ENCODE results near the gene SRPK3.

Gene SRPK3

DNA sequence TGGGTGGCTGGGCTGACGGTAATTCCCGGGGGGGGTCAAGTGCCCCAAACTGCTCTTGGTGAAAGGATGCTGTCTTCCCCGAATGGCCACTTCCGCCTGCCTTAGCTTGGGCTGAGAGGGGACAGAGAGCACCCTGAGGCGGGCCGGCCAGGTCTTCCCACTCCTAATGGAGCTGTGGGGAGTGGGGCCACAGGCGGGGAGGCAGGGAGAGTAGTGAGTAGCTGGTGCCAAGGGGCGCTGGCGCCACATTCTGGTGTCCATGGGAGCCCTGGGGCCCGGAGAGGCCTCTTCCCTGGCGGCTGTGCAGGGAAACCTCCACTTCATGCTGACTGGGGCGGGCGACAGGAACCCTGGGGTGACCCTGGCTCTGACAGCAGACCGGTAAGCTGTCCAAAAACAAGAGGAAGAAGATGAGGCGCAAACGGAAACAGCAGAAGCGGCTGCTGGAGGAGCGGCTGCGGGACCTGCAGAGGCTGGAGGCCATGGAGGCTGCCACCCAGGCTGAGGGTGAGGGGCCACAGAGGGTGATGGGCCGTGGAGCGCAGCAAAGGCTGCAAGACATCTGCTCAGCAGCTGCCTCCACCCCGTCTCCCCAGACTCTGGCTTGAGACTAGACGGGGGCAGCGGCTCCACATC, 2.7 kb downstream of the SRPK3 start:
- H3K9me3 Mint-ChIP-seq, result no peaks in the 10 kb centered on the region
- ATAC-seq (no peak), DNase-seq (no peak)
- H3K4me3 Mint-ChIP-seq, result no peak overlapping the region
- peaks cover 9% of the 10 kb centered on the region for H3K4me1 Mint-ChIP-seq
- H3K27me3 Mint-ChIP-seq, result peaks cover 12% of the 10 kb centered on the region
- H3K27ac Mint-ChIP-seq, result no peak overlapping the region

DNA sequence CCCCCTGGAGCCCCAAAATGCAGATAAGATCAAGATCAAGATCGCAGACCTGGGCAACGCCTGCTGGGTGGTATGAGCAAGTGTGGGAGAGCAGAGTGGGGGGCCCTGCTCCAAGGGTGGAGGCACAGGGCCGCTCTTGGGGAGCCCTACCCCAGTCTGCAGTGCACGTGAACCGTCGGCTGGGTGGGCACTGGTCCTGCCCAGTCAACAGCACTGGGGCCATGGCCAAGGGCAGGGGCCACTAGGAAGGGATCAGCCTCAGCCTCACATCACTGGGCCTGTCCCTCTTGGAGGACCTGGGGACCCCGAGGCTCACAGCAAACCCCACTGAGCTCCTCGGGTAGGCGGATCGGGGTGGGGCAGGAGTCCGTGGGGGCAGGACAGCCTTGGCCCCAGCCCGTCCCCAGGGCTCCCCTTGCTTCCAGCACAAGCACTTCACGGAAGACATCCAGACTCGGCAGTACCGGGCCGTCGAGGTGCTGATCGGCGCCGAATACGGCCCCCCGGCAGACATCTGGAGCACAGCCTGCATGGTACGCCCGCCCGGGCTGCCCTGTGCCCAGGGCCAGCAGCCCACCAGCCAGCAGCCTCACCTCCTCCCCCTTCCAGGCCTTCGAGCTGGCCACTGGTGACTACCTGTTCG, 3.6 kb downstream of the SRPK3 start:
- DNase-seq (no peak), ATAC-seq (no peak)
- Mint-ChIP-seq H3K4me1 (peaks cover 9% of the 10 kb centered on the region), H3K27ac (no peak overlapping the region), H3K27me3 (peaks cover 12% of the 10 kb centered on the region), H3K9me3 (no peaks in the 10 kb centered on the region), H3K4me3 (no peak overlapping the region)

GRCh38 chrX:153786669-153787068, 5.8 kb downstream of the SRPK3 start:
- H3K27me3 Mint-ChIP-seq, result no peaks in the 10 kb centered on the region
- H3K4me3 Mint-ChIP-seq, result no peak overlapping the region
- no peak overlapping the region for H3K27ac Mint-ChIP-seq
- no peaks in the 10 kb centered on the region for H3K4me1 Mint-ChIP-seq
- no peak for DNase-seq
- H3K9me3 Mint-ChIP-seq, result no peaks in the 10 kb centered on the region
- ATAC-seq, result no peak

- ATAC-seq (no peak), DNase-seq (no peak)
- Mint-ChIP-seq H3K4me1 (peaks cover 11% of the 10 kb centered on the region), H3K27me3 (no peaks in the 10 kb centered on the region), H3K9me3 (no peaks in the 10 kb centered on the region), H3K27ac (no peak overlapping the region), H3K4me3 (no peak overlapping the region)
Observed at GRCh38 chrX:153789654-153790053, 8.8 kb downstream of the SRPK3 start.

DNA sequence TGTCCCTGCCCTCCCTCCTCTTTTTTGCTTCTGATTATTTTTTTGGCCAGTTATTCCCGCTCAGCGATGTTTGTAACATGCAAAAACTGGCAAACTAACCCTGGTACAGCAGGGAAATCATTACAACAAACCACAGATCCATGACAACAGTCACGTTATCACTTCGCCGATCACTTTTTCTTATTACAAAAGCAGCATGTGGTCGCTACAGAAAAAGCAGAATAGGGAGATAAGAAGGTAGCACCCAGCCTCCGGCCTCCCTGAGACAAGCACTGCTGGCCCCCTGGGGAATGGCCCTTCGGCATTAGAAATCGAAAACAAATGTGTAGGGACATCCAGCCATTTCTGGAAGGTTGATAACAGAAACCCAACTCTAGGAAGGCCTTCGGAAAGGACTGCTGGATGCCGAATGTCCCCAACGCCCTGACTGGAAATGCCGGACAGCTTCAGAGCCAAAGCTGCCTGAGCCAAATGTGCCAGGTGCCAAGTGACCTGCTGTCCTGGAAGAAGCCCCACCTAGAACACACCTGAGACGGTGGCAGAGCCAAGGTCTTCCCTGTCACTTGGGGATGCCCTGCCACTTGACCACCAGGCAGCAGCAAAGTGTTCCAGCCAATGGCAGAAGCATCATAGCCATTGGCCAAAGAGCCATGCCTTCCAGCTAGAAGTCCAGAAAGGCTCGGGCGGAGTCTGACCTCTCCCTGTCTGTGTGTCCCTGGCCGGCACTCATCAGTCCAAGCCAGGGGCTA, 10.4 kb downstream of the SRPK3 start:
- Mint-ChIP-seq H3K27me3 (no peaks in the 10 kb centered on the region), H3K27ac (no peak overlapping the region)
- ATAC-seq, result no peak

DNA sequence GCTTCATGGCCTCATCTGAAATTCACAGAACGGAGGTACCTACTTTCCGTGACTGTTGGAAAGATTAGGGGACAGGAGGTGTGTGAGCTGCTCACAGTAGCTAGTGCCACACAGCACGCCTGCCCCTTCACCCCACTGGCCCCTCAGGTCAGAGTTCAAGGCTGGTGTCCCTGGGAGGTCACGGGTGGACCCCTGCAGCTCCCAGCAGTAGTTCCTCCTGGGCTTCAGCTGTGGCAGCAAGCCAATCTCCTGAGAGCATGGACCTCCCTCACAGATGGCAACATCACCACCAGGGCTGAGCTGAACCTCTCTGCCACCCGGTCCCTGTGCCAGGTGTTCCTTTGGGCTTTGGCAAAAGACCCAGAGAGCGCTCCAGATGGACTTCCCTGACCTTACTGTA, 11.5 kb downstream of the SRPK3 start:
- Mint-ChIP-seq H3K27me3 (no peaks in the 10 kb centered on the region), H3K27ac (no peak overlapping the region), H3K4me3 (no peak overlapping the region), H3K4me1 (peaks cover 32% of the 10 kb centered on the region), H3K9me3 (no peaks in the 10 kb centered on the region)
- ATAC-seq (no peak), DNase-seq (no peak)

More for the DNA sequence above, 10.4 kb downstream of the SRPK3 start:
- Mint-ChIP-seq H3K4me3 (no peak overlapping the region), H3K9me3 (no peaks in the 10 kb centered on the region), H3K4me1 (peaks cover 23% of the 10 kb centered on the region)
- DNase-seq, result no peak

DNA sequence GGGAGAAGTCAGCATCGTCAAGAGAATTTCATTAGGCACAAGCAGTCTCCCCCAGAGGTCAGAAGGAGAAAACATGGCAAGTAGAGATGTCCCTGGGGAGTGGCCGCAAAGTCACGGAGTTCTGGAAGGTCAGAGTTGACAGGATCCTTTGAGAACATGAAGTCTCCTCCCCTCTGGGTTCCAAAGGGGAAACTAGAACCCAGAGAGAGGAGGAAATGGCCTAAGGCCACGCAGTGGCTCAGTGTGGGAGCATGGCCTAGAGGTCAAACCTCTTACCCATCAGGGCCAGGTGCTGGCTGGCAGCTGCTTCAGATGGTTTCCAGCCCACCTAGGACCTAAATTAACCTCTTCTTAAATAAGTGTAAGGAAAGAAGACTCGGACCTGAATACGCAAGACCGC, 12.4 kb downstream of the SRPK3 start:
- Mint-ChIP-seq H3K9me3 (no peaks in the 10 kb centered on the region), H3K4me3 (peak overlapping the region; percentile 94 to 99), H3K27ac (peak overlapping the region; percentile 82 to 97), H3K4me1 (peaks cover 35% of the 10 kb centered on the region), H3K27me3 (no peaks in the 10 kb centered on the region)
- no peak for DNase-seq
- ATAC-seq, result no peak

GRCh38 chrX:153794018-153794896, 13.4 kb downstream of the SRPK3 start, which contains the start of the genes IDH3G and SSR4:
Gene IDH3G, minus strand, starts transcription at chrX:153794375. Its CDS starts 49 bp downstream, at chrX:153794326.
Gene SSR4, plus strand, starts transcription at chrX:153794668. Its CDS starts 20 bp downstream, at chrX:153794688.
- Mint-ChIP-seq H3K4me3 (peak within 1 kb of the TSS; percentile 94 to 99), H3K27me3 (no peaks in the 10 kb centered on the region), H3K4me1 (peaks cover 37% of the 10 kb centered on the region), H3K9me3 (no peaks in the 10 kb centered on the region), H3K27ac (peak within 1 kb of the TSS; percentile 96 to 97)
- ATAC-seq (peak; percentile 96), DNase-seq (peak; percentile 93 to 96)

DNA sequence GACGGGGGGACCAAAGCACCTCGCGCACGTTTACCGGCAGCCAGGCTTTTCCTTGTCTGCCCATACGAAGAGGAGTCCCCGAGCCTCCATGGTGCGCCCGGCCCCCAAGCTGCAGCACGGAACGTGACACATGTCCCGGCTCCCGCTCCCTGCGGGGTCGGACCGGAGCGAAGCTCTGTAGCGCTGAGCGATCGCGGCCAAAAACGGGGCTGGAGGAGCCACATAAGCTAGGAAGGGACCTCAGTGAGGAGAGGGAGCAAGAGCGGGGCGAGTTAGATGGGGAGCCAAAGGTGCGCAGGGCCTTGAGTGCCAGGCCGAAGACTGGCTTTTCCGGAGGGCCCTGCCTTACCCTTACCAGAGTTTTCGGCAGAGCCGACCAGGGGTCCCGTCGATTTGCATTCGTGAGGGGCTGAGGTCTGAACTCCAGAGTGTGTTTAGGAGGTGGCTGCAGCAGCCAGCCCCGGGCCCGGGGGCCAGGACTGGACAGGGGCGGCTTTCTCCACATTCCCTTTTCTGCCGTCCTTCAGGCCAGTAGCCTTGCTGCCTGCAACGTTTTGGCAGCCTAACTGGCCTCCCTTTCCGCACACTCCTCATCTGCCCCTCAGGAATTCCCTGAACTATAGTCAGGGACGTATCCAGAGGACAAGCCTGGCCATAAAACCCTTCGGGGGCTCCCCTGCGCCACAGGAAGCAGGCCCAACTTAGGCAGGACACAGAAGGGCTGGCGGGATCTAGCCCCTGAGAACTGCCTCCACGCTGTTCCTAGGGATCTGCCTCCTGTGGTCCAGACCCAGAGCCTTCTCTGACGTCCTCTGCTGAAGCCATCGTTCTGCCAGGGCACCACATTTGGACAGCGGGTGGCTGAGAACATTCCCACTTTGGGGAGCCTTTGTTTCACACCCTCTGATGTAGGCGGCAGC, 14.3 kb downstream of the SRPK3 start:
- no peaks in the 10 kb centered on the region for H3K9me3 Mint-ChIP-seq
- H3K4me3 Mint-ChIP-seq, result peak overlapping the region; percentile 94 to 99
- ATAC-seq (peak; percentile 22), DNase-seq (peak; percentile 15 to 28)
- H3K27me3 Mint-ChIP-seq, result no peaks in the 10 kb centered on the region
- peaks cover 37% of the 10 kb centered on the region for H3K4me1 Mint-ChIP-seq
- peak overlapping the region; percentile 87 to 94 for H3K27ac Mint-ChIP-seq

- Mint-ChIP-seq H3K9me3 (no peaks in the 10 kb centered on the region), H3K4me1 (peaks cover 37% of the 10 kb centered on the region), H3K27ac (no peak overlapping the region), H3K4me3 (no peak overlapping the region), H3K27me3 (no peaks in the 10 kb centered on the region)
- ATAC-seq, result no peak
- DNase-seq, result no peak
Observed at GRCh38 chrX:153797415-153798015, 16.7 kb downstream of the SRPK3 start.

DNA sequence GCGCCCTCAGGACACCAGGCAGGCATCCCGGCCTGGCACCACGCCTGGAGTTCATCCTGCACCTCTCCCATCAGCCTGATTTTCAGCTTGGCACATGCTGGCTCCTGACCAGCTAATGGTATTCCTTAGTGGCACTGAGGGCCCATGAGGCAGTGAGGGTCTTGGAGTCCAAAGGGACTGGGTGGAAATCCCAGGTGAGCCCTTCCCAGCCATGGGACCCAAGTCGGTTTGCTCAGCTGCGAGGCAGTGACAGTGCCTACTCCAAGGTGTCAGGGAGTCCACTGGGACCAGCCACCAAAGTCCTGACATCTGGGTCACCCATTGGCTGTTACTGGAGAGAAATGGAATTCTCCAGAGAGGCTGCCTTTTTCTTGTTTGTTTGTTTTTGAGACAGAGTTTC, 18.5 kb downstream of the SRPK3 start:
- DNase-seq, result no peak
- ATAC-seq, result no peak
- H3K27ac Mint-ChIP-seq, result no peak overlapping the region
- no peaks in the 10 kb centered on the region for H3K9me3 Mint-ChIP-seq
- peaks cover 32% of the 10 kb centered on the region for H3K4me1 Mint-ChIP-seq
- H3K4me3 Mint-ChIP-seq, result no peak overlapping the region
- H3K27me3 Mint-ChIP-seq, result no peaks in the 10 kb centered on the region

GRCh38 chrX:153800177-153800722, 19.4 kb downstream of the SRPK3 start:
- Mint-ChIP-seq H3K4me1 (peaks cover 27% of the 10 kb centered on the region), H3K9me3 (no peaks in the 10 kb centered on the region), H3K27ac (no peak overlapping the region), H3K27me3 (no peaks in the 10 kb centered on the region), H3K4me3 (no peak overlapping the region)
- DNase-seq (no peak), ATAC-seq (peak; percentile 3)

- DNase-seq (no peak), ATAC-seq (no peak)
- H3K4me1 Mint-ChIP-seq, result peaks cover 25% of the 10 kb centered on the region
- no peak overlapping the region for H3K27ac Mint-ChIP-seq
- H3K4me3 Mint-ChIP-seq, result no peak overlapping the region
- H3K27me3 Mint-ChIP-seq, result no peaks in the 10 kb centered on the region
- no peaks in the 10 kb centered on the region for H3K9me3 Mint-ChIP-seq
Observed at GRCh38 chrX:153800746-153801145, 19.9 kb downstream of the SRPK3 start.

GRCh38 chrX:153801669-153802068, 20.8 kb downstream of the SRPK3 start:
- DNase-seq (no peak), ATAC-seq (no peak)
- no peaks in the 10 kb centered on the region for H3K9me3 Mint-ChIP-seq
- no peaks in the 10 kb centered on the region for H3K27me3 Mint-ChIP-seq
- no peak overlapping the region for H3K4me3 Mint-ChIP-seq
- no peak overlapping the region for H3K27ac Mint-ChIP-seq
- H3K4me1 Mint-ChIP-seq, result peaks cover 16% of the 10 kb centered on the region

All from stimulated activated naive CD8-positive, alpha-beta T cell treated with anti-CD3 and anti-CD28 coated beads, Interleukin-15, amount 100 ng/mL, for 72 hours (primary cell).